Naive B cell (primary cell): ENCODE data around the gene SLC22A5. TPM values are rescaled to one million over a fixed set of nuclear protein-coding genes. Genes with fewer than 3 reads are reported as not detected.

Experiments
- ATAC-seq, 2 donors: fragments of 150-1000 bp; cut with Tn5 transposase; 2 replicates each; pipeline ENCODE4 v1.10.0; 2021; ENCODE audit warnings: low read depth in 2 of 2, mild to moderate bottlenecking in 2 of 2, moderate library complexity in 2 of 2
- DNase-seq: peaks from one replicate; pipeline ENCODE4 v3.0.0; 2022
- H3K27ac Mint-ChIP-seq, 6 donors: one replicate each; pipeline ENCODE4 v1.8.0; 2020 to 2022; ENCODE audit warnings: mild to moderate bottlenecking in 6 of 6, mixed read lengths in 6 of 6, moderate library complexity in 5 of 6, inconsistent platforms in 2 of 6
- H3K27me3 Mint-ChIP-seq, 3 donors: one replicate each; pipeline ENCODE4 v1.8.0; 2021 to 2022; ENCODE audit warnings: mixed read lengths in 3 of 3, mild to moderate bottlenecking in 1 of 3
- H3K36me3 Mint-ChIP-seq, 2 donors: one replicate each; pipeline ENCODE4 v1.8.0; 2020 to 2022; ENCODE audit warnings: mixed read lengths in 2 of 2, inconsistent platforms in 1 of 2, mild to moderate bottlenecking in 1 of 2
- H3K4me1 Mint-ChIP-seq, 3 donors: one replicate each; pipeline ENCODE4 v1.8.0; 2020 to 2022; ENCODE audit warnings: mixed read lengths in 3 of 3, inconsistent platforms in 1 of 3, mild to moderate bottlenecking in 1 of 3, moderate library complexity in 1 of 3
- H3K4me3 Mint-ChIP-seq, 8 donors: one replicate each; pipeline ENCODE4 v1.8.0; 2020 to 2022; ENCODE audit warnings: mild to moderate bottlenecking in 8 of 8, mixed read lengths in 8 of 8, moderate library complexity in 8 of 8, inconsistent platforms in 2 of 8
- H3K9me3 Mint-ChIP-seq, 7 donors: one replicate each; pipeline ENCODE4 v1.8.0; 2020 to 2022; ENCODE audit warnings: mixed read lengths in 7 of 7, mild to moderate bottlenecking in 5 of 7, inconsistent platforms in 2 of 7, moderate library complexity in 1 of 7
- polyA plus RNA-seq, 6 donors: library from polyadenylated mRNA; unstranded; fragments of 300-500 nt; fragmentation: Illumina TruSeq; gene quantifications; one replicate each; pipeline ENCODE4 v1.2.3, GENCODE V29; 2021; ENCODE audit warnings: low read depth in 6 of 6

SLC22A5 gene
- polyA plus RNA-seq, 6 donors from 2014 or later, result 1.5 to 3.1 (median 1.9) TPM

DNA sequence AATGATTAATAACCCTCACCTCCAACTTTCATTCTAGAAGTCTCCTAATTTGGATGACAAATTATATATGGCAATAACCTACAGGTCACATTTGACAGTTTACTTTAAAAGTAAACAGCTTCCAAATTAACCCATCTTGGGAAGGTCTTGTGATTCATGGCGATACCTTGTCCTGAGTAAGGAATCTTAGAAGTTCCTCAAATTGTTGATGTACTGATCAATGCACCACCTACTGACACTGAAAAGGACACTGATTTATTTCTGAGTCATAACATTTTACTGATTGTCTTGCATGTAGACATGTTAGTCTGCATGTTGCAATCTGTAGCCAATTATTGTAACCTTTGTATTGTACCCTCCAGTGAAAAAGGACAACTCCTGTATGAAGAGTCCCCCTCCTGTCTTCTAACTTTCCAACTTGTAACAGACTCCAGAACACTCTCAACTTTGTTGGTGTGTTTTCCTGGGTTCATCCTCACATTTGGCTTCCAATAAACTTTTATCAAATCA, 16.0 kb upstream of the SLC22A5 start:
- no peak overlapping the region for H3K4me3 Mint-ChIP-seq
- H3K27ac Mint-ChIP-seq, result no peak overlapping the region
- ATAC-seq, result no peak
- peaks cover 10 to 19% (median 12%) of the 10 kb centered on the region in 3 donors for H3K4me1 Mint-ChIP-seq
- no peaks in the 10 kb centered on the region for H3K27me3 Mint-ChIP-seq
- H3K36me3 Mint-ChIP-seq, result peaks cover 17 to 31% of the 10 kb centered on the region in 2 donors
- no peak for DNase-seq
- peaks cover 0 to 4% (median 0%) of the 10 kb centered on the region in 7 donors for H3K9me3 Mint-ChIP-seq

DNA sequence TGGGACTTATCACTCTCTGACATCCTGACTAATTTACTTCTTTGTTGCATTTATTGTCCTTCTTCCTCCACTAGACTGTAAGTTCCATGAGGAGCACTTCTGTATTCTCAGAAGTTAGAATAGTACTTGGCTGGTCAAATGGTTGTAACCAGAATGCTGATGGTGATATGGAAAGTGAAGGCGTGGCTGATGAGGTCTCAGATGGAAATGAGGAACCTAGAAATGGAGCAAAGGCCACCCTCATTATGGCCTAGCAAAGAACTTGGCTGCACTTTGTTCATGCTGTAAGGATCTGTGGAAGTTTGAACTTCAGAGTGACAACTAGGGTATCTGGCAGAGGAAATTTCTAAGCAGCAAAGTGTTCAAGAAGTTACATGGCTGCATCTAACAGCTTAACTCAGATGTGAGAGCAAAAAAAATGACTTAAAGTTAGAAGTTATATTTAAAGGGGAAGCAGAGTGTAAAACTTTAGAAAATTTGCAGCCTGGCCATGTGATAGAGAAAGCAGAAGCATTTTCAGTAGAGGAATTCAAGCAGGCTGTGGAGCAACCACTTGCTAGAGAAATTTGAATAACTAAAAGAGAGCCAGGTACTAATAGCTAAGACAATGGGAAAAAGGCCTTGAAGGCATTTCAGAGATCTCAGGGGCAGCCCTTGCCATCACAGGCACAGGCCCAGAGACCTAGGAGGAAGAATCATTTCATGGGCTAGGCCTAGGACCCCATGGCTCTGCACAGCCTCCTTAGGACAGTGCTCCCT, 14.9 kb upstream of the SLC22A5 start:
- H3K27ac Mint-ChIP-seq, result peak overlapping the region in 5 of 6 donors; percentile 9 to 76 (median 36)
- no peak for DNase-seq
- H3K9me3 Mint-ChIP-seq, result peaks cover 0 to 4% (median 0%) of the 10 kb centered on the region in 7 donors
- no peak for ATAC-seq
- peaks cover 17 to 30% of the 10 kb centered on the region in 2 donors for H3K36me3 Mint-ChIP-seq
- no peaks in the 10 kb centered on the region for H3K27me3 Mint-ChIP-seq
- H3K4me1 Mint-ChIP-seq, result peaks cover 10 to 19% (median 12%) of the 10 kb centered on the region in 3 donors
- peak overlapping the region in 1 of 8 donors; percentile 16 for H3K4me3 Mint-ChIP-seq

DNA sequence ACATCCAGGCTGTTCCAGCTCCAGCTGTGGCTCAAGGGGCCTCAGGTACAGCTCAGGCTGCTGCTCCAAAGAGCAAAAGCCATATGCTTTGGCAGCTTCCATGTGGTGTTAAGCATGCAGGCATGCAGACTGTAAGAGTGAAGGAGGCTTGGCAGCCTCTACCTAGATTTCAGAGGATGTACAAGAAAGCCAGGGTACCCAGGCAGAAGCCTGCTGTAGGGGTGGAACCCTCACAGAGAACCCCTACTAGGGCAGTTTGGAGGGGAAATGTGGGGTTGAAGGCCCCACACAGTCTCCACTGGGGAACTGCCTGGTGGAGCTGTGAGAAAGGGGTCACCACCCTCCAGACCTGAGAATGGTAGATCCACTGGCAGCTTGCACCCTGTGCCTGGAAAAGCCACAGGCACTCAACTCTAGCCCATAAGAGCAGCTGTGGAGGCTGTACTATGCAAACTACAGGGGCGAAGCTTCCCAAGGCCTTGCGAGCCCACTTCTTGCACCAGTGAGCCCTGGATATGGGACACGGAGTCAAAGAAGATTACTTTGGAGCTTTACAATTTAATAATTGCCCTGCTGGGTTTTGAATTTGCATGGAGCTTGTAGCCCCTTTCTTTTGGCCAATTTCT, 14.3 kb upstream of the SLC22A5 start:
- H3K4me1 Mint-ChIP-seq, result peaks cover 12 to 19% (median 14%) of the 10 kb centered on the region in 3 donors
- peak overlapping the region in 1 of 6 donors; percentile 21 for H3K27ac Mint-ChIP-seq
- ATAC-seq (no peak), DNase-seq (no peak)
- H3K27me3 Mint-ChIP-seq, result no peaks in the 10 kb centered on the region
- peaks cover 17 to 24% of the 10 kb centered on the region in 2 donors for H3K36me3 Mint-ChIP-seq
- H3K9me3 Mint-ChIP-seq, result no peaks in the 10 kb centered on the region
- no peak overlapping the region for H3K4me3 Mint-ChIP-seq

DNA sequence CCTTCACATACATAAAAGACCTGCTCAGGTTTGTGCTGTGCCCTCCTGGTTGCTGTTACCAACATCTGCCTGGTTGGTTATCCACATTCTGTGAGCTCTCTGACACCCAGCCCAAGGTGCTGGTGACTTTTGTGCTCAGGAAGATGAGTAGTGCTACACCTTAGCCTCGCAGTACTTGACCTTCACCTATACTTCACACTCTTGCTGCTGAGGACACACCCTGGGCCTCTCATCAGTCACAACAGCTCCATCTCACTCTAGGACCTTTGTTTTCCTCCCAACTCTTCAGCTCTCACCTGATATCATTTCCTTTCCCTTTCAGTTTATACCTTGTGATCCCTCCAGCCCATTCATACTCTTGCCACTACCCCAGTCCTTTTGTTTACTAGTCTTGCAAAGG, 10.7 kb upstream of the SLC22A5 start:
- DNase-seq, result no peak
- H3K9me3 Mint-ChIP-seq, result no peaks in the 10 kb centered on the region
- H3K27ac Mint-ChIP-seq, result no peak overlapping the region

DNA sequence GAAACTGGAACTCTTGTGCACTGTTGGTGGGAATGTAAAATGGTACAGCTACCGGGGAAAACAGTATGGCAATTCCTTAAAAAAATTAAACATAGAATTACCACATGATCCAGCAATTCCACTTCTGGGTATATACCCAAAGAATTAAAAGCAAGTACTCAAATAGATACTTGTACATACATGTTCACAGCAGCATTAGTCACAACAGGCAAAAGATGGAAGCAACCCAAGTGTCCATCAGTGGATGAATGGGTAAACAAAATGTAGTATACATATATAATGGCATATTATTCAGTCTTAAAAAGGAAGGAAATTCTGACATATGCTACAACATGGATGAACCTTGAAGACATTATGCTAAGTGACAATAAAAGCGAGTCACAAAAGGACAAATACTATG, 7.4 kb upstream of the SLC22A5 start:
- Mint-ChIP-seq H3K4me3 (no peak overlapping the region), H3K27me3 (no peaks in the 10 kb centered on the region), H3K36me3 (no peaks in the 10 kb centered on the region), H3K9me3 (no peaks in the 10 kb centered on the region), H3K4me1 (peaks cover 0 to 3% (median 0%) of the 10 kb centered on the region in 3 donors), H3K27ac (no peak overlapping the region)
- ATAC-seq, result no peak
- no peak for DNase-seq

More for the DNA sequence above, 10.7 kb upstream of the SLC22A5 start:
- H3K4me1 Mint-ChIP-seq, result peaks cover 12 to 19% (median 14%) of the 10 kb centered on the region in 3 donors
- peaks cover 0 to 9% of the 10 kb centered on the region in 2 donors for H3K36me3 Mint-ChIP-seq
- H3K4me3 Mint-ChIP-seq, result no peak overlapping the region
- no peak for ATAC-seq
- H3K27me3 Mint-ChIP-seq, result no peaks in the 10 kb centered on the region

DNA sequence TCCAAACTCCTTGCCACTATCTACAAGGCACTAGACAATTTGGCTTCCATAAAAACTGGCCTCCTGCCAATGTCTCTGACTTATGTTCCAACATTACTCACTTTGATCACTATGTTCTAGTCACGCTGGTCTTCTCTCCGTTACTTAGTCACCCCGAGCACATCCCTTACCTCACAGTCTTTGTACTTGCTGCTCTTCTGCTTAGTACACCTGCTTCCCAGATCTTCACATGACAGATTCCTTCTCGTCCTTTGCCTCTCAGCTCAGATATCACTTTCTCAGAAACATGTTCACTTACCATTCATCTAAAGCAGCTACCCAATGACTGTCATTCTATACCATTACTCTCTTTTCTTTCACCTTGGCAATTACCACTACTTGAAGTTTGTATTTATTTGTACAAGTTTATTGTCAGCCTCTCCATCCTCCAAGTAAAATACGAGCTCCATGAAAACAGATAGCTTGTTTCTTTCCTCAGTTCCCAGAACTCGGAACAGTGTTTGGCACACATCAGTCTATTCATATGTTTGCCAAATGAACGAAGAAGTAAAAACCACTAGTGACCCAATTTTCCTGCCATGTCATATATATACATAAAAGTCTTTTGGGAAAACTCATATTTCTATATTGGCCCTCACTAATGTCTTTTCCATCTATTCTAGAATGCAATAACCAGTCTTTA, 5.9 kb upstream of the SLC22A5 start:
- Mint-ChIP-seq H3K36me3 (no peaks in the 10 kb centered on the region), H3K27me3 (no peaks in the 10 kb centered on the region), H3K4me3 (no peak overlapping the region), H3K9me3 (no peaks in the 10 kb centered on the region), H3K4me1 (peaks cover 0 to 3% (median 0%) of the 10 kb centered on the region in 3 donors), H3K27ac (peak overlapping the region in 1 of 6 donors; percentile 14)
- ATAC-seq (no peak), DNase-seq (no peak)

DNA sequence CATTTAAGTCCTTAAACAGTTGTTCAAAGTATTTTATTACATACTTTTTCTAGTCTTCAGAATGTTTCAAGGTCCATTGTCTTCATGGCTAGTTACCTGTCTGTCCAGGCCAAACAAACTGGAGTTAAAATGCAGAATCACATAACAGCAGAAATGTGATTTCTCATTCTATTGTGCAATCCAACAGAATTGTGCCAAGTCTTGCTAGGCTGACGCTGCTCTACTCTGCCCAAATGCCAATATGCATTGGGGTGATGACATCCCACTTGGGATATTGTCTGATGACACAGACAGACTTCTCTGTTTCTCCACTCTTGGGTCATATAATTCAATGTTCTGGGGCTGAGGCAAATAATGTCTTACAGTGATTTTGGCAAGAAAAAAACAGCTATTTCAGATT, 5.2 kb upstream of the SLC22A5 start:
- no peak for DNase-seq
- Mint-ChIP-seq H3K27ac (peak overlapping the region in 1 of 6 donors; percentile 32), H3K27me3 (no peaks in the 10 kb centered on the region), H3K4me1 (peaks cover 0 to 8% (median 4%) of the 10 kb centered on the region in 3 donors), H3K9me3 (no peaks in the 10 kb centered on the region), H3K36me3 (no peaks in the 10 kb centered on the region), H3K4me3 (no peak overlapping the region)
- no peak for ATAC-seq

DNA sequence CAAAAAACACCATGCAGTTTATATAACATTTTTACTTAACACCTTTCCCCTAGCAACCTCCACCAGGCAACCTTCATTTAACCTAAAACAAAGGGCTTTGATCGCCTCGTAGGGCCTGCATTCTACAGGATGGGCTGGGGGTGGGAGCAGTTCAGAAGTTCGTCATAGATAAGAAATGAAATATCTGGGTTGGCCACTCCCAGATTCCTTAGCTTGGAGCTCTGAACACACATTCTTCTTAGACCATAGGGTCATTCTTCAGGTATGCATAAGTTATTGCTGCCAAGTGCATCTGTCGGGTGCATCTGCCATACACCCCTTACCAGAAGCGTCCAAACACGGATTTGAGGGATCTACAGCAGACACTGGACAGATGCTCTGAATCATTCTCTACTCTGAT, 4.3 kb upstream of the SLC22A5 start:
- Mint-ChIP-seq H3K27me3 (no peaks in the 10 kb centered on the region), H3K4me1 (peaks cover 0 to 5% (median 5%) of the 10 kb centered on the region in 3 donors), H3K27ac (no peak overlapping the region), H3K36me3 (no peaks in the 10 kb centered on the region), H3K4me3 (no peak overlapping the region), H3K9me3 (no peaks in the 10 kb centered on the region)
- no peak for DNase-seq
- ATAC-seq, result no peak

DNA sequence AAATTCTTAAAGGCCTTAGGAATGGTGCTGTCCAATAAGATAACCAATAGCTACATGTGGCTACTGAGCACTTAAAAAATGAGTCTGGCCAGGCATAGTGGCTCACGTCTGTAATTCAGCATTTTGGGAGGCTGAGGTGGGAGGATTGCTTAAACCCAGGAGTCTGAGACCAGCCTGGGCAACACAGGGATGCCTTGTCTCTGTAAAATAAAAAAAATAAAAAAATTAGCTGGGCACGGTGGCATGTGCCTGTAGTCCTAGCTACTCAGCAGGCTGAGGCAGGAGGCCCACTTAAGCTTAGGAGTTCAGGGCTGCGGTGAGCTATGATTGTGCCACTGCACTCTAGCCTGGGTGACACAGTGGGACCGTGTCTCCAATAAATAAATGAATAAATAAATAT, 1.3 kb upstream of the SLC22A5 start:
- peaks cover 13 to 18% (median 17%) of the 10 kb centered on the region in 3 donors for H3K4me1 Mint-ChIP-seq
- H3K9me3 Mint-ChIP-seq, result no peaks in the 10 kb centered on the region
- peak overlapping the region in 1 of 8 donors; percentile 49 for H3K4me3 Mint-ChIP-seq
- ATAC-seq, result no peak
- H3K36me3 Mint-ChIP-seq, result no peaks in the 10 kb centered on the region
- no peak for DNase-seq
- peak overlapping the region in 1 of 6 donors; percentile 75 for H3K27ac Mint-ChIP-seq
- no peaks in the 10 kb centered on the region for H3K27me3 Mint-ChIP-seq

DNA sequence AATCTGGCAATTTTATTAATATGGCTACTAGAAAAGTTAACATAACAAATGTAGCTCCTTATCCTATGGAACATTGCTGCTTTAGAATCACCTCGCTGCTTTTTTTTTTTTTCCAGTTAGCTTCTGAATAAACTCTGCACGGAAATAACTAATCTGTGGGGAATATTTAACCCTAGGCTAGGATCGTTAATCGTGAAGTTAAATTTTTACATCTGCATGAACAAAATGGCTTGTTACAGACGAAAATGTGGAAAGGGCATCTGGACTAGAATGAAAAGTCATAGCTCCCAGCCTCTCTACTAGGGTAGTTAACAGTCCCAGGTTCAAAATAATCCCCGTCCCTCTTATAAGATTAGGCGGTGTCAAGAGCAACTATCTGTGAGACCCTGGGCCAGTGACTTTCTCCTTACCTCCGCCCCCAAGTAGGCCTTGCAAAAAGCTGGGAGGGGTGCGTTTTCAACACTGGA, 470 bp upstream of the SLC22A5 start:
- Mint-ChIP-seq H3K4me3 (peak overlapping the region; percentile 74 to 91 (median 82)), H3K4me1 (peaks cover 13 to 18% (median 17%) of the 10 kb centered on the region in 3 donors), H3K27ac (peak overlapping the region in 5 of 6 donors; percentile 29 to 82 (median 70)), H3K36me3 (no peaks in the 10 kb centered on the region), H3K9me3 (no peaks in the 10 kb centered on the region), H3K27me3 (no peaks in the 10 kb centered on the region)
- ATAC-seq (peak; percentile 19 to 31), DNase-seq (no peak)

DNA sequence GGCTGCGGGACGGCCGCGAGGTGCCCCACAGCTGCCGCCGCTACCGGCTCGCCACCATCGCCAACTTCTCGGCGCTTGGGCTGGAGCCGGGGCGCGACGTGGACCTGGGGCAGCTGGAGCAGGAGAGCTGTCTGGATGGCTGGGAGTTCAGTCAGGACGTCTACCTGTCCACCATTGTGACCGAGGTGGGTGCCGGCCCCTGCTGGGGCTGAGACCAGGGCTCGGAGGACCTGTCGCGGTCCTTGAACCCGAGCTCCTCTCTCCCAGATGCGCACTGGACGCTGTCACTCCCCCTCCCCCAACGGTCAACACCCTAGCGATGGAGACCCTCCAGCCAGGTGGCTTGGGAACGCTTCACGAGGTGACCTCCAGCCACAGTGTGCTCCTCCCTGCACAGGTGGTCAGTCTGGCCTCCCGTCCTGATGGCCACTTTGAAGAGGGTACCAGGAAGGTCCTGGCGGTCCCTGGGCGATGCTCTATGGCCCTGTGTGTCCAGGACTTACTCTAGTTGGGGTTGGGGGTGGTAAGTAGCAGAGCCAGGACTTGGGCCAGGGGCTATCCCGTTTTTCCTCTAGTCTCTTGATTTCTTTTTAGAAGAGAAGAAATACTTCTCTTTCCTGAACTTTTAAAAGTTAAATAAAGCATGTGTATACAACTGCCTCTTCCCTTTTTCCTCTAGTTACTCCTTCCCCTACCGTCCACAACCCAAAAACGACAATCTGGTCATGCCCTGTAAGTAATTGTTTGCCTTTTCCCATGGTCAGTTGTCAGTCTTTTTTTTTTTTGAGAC, 866 bp downstream of the SLC22A5 start:
- peaks cover 16 to 18% (median 17%) of the 10 kb centered on the region in 3 donors for H3K4me1 Mint-ChIP-seq
- H3K27me3 Mint-ChIP-seq, result no peaks in the 10 kb centered on the region
- no peaks in the 10 kb centered on the region for H3K36me3 Mint-ChIP-seq
- no peaks in the 10 kb centered on the region for H3K9me3 Mint-ChIP-seq
- DNase-seq (no peak), ATAC-seq (no peak)
- peak overlapping the region; percentile 74 to 91 (median 82) for H3K4me3 Mint-ChIP-seq
- peak overlapping the region; percentile 38 to 96 (median 83) for H3K27ac Mint-ChIP-seq

DNA sequence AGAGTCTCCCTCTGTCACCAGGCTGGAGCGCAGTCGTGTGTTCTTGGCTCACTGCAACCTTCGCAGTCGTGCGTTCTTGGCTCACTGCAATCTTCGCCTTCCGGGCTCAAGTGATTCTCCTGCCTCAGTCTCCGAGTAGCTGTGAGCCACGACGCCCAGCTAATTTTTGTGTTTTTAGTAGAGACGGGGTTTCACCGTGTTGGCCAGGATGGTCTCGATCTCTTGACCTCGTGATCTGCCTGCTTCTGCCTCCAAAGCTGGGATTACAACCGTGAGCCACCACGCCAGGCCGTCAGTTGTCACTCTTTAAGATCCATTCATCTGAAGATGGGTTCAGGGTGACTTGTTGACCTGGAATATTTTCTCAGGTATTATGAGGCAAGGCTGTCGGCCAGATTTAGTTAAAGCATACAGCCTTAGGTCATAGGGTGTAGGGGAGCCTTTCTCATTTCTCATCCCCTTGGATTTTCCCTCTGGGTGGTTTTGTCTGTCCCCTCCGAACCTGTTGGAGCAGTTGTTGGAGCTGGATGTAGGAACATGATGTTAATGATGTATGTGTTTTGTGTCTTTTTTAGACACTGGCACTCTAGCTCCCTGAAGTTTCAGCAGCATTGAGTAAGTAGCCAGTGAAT, 1.6 kb downstream of the SLC22A5 start:
- no peak for ATAC-seq
- DNase-seq, result no peak
- Mint-ChIP-seq H3K27me3 (no peaks in the 10 kb centered on the region), H3K36me3 (no peaks in the 10 kb centered on the region), H3K27ac (peak overlapping the region in 4 of 6 donors; percentile 49 to 96 (median 88)), H3K9me3 (no peaks in the 10 kb centered on the region), H3K4me1 (peaks cover 16 to 18% (median 17%) of the 10 kb centered on the region in 3 donors), H3K4me3 (peak overlapping the region; percentile 74 to 91 (median 82))
